SIG-M5 (cell line): ENCODE measurements around the gene SPATC1L.
"Not testable (repeated sequence)": the region's sequence is repeated elsewhere in the genome, so short reads cannot be mapped to it uniquely, and the experiment has no call there.

Experiments used
- DNase-seq: peaks from one replicate; lab custom pipeline; 2025; lab: John Stamatoyannopoulos, UW

SPATC1L gene

DNA sequence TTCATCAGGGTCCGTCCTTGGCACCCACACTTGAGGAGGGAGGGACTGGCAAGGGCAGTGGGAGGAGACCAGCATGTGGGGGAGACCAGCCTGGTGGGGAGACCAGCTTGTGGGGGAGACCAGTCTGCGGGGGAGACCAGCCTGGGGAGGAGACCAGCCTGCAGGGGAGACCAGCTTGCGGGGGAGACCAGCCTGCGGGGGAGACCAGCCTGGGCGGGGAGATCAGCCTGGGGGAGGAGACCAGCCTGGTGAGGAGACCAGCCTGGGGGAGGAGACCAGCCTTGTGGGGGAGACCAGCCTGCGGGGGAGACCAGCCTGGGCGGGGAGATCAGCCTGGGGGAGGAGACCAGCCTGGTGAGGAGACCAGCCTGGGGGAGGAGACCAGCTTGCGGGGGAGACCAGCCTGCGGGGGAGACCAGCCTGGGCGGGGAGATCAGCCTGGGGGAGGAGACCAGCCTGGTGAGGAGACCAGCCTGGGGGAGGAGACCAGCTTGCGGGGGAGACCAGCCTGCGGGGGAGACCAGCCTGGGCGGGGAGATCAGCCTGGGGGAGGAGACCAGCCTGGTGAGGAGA lies 836 bp downstream of the SPATC1L start:
- not testable (repeated sequence) for DNase-seq

DNA sequence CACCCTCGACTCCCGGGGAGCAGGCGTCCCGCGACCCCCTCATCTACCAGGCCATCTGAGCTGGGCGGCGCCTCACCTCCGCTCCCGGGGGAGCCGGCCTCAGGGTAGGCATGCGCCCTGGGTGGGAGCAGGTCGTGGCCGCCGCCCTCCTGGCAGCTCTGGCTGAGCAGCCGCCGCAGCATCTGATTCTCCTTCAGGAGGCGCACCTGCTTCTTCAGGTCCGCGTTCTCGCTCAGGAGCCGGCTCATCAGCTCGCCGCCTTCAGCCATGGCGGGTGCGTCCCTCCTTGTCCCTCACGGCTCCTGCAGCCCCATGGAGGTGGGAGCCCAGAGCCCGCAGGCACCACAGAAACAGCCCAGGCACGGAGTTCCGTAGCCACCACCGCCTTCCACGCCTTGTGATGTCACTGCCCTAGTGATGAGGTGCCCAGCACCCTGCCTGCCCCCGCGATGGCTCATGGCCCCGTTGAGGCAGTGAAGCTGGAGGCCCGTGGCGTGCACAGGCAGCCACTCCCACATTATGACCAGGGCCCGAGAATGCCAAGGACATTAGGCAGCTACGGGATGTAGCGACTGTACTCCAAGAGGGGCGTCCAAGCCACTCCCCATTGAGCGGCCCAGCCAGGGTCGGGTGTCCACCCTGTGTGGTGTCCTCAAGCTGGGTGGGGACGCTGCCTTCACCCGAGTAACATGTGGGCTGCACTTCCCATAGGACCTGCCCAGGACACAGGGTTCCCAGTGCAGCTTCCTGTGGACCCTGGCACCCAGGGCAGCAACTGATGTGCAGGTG lies 1.5 kb downstream of the SPATC1L start:
- DNase-seq, result no peak

DNA sequence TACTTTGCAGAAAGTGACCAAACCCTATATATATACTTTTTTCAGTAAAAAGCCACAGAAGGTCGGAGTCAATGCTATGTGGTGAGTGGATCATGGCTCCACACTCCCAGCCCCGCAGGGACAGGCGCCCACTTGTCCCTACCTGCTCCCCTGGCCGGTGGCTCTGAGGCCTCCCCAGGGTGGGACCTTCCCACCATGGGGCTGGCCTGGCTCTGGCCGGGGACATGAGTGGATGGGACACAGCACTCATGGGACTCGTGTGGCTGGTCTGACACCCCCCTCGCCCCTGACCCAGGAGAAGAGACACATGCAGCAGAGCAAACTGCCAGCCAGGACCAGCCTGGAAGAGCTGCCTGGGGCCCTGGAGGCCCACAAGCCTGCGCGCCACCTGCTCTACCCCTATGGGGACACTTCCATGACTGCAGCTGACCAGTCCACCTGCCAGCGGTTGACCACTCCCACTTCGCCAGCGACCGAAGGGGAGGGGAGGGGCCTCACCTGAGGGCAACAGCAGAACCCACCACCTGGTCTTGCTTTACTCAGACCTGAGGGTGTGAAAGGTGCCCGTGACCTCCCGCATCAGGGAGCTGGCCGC lies 2.2 kb downstream of the SPATC1L start:
- DNase-seq, result no peak

DNA sequence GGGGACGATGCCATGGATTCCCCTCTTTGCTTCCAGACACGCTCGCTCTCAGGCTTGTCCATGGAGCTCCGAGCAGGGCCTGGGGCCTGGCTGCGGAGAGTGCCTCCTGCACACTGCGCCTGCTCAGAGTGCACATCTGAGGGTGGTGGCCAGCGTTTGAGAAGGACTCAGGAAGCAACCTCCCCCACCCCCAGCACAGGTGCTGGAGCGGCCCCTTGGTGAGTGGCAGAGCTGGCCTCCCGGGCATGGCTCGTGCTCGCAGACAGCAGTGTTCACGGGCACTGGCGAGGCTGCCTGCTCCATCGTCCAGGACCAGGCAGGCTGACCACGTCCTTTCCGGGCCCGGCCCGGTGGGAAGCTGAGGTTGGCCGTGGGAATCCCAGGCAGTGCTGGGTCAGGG lies 2.8 kb downstream of the SPATC1L start:
- DNase-seq, result no peak

DNA sequence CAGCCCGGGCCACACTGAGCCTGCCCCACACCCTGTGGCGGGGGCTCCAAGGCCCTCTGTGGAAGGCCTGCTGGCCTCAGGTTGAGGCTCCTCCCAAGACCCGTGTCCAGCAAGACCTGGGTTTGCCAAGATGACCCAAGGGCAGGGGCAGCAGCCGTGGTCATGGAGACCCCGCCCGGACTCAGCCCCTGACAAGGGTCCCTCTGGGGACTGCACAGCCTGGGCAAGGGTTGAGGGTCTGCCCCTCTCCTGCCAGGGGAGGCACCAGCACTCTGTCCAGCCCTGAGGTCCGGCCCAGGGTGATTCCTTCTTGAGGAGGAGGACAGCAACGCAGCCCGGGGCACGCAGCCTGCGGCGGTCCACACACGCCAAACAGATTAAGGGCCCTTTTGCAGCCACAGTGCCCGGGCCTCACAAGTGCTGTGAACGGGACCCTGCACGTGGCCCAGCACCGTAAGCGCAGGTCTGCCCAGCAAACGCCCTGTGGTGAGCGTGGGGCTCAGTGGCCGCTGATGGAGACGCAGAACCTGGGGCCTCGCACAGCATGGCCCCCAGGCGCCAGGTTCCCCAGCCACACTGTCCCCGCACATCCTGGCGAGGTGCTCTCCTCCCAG lies 3.4 kb downstream of the SPATC1L start:
- DNase-seq, result no peak

DNA sequence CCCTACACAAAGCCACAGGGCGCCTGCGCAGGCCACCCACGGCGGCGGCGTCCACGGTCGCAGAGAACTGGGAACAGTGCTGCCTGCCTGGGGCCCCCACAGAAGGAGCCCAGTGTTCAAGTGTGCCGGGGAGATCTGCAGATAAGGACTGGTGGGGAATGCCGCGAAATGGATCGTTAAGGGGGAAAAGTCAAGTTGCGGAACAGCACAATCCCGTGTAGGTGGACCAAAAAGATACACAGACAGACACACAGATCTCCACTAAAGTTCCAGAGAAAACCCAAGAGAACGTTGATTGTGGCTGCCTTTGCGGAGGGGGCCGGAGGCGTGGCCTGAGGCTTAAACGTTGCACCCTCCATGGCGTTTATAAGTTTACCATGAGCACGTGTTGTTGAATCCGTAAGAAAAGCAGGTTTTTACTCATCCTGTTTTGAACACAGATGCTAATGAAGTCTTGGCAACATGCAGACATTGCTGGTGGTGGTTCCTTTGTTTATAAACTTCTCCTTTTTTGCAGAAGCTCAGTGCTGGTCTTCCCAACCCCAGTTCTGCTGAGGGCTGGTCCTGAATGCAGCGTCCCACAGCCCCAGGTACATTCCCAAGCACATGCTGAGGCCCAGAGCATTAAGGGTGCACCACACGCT lies 4.1 kb downstream of the SPATC1L start:
- DNase-seq, result no peak

DNA sequence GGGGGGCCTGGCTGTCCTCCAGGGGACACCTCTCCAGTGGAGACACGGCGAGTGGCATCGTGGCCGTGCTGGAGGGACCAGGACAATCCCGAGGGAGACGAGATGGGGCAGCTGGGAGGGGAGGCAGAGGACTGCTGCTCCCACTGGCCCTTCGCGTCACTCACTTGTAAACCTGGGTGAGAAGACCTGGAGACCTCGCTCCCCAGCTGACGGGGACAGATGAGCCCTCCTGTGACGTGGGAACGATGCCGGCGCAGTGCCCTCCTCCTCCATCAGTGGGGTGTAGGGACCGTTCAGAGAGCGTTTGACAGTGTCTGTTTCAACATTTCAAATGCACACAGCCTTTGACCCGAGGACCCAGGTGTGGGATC lies 4.6 kb downstream of the SPATC1L start:
- no peak for DNase-seq

DNA sequence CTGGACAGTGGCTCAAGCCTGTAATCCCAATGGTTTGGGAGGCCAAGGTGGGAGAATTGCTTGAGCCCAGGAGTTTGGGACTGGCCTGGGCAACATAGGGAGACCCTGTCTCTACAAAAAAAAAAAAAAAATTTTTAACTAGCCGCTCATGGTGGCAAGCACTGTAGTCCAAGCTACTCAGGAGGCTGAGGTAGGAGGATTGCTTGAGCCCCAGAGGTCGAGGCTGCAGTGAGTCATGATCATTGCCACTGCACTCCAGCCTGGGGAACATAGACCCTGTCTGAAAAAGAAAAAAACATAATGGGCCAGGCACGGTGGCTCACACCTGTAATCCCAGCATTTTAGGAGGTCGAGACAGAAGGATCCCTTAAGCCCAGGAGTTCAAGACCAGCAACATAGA lies 5.3 kb downstream of the SPATC1L start:
- no peak for DNase-seq

DNA sequence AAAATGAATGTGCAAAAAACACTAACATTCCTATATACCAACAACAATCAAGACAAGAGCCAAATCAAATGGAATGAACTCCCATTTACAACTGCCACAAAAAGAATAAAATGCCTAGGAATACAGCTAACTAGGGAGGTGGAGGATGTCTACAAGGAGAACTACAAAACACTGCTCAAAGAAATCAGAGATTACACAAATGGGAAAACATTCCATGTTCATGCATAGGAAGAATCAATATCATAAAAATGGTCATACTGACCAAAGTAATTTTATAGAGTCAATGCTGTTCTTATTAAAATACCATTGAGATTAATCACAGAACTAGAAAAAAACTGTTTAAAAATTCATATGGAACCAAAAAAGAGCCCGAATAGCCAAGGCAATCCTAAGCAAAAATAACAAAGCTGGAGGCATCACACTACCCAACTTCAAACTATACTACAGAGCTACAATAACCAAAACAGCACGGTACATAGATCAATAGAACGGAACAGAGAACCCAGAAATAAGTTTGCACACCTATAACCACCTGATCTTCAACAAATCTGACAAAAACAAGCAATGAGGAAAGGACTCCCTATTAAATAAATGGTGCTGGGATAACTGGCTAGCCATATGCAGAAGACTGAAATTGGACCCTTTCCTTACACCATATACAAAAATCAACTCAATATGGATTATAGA lies 7.7 kb downstream of the SPATC1L start:
- not testable (repeated sequence) for DNase-seq

DNA sequence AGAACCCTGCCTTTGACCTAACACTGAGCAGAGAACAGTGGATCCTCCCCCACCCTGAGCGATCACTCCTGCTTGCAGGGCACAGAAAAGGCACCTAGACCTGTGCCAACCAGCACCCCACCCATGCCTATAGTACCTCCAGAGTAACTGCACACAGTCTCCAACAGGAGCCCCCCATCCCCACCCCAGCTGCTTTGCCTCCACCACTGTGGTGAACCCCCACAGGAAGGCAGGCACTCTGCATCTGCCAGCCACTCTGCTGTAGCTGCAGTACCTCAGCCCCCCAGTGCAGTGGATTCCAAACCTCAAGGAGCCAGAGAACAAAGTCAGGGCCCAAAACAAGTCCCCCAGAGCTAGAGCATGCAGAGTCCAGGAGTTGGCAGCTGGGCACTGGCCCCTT lies 10.7 kb downstream of the SPATC1L start:
- DNase-seq, result no peak

DNA sequence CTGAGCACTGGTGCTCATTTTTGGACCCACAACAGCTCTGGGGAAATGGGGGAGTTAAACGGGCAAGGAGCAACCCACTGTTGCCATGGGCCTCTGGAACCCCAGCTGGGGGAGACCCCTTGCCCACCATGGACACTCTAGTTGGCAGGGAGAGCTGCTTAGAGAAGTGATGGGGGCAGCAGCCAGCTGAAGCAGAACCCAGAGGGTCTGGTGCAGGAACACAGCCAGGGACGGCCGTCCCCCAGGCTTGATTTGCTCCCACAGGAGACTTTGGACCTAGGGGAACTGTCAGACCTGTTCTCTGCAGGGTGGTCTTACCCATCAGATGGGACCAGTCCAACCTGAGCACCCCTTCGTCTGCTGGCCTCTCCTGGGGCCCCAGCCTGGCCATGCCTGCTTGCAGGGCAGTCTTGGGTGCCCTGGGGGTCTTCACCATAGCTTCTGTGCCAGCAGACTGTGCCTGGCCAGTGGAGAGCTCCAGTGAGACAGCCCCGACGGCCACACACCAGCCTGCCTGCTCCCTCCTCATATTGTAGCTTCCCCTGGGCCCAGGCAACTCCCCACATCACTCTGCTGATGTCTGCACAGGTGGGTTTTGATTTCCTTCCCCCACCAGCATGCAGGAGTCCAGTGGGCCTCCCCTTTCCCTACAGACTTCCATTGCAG lies 11.3 kb downstream of the SPATC1L start:
- DNase-seq, result no peak

DNA sequence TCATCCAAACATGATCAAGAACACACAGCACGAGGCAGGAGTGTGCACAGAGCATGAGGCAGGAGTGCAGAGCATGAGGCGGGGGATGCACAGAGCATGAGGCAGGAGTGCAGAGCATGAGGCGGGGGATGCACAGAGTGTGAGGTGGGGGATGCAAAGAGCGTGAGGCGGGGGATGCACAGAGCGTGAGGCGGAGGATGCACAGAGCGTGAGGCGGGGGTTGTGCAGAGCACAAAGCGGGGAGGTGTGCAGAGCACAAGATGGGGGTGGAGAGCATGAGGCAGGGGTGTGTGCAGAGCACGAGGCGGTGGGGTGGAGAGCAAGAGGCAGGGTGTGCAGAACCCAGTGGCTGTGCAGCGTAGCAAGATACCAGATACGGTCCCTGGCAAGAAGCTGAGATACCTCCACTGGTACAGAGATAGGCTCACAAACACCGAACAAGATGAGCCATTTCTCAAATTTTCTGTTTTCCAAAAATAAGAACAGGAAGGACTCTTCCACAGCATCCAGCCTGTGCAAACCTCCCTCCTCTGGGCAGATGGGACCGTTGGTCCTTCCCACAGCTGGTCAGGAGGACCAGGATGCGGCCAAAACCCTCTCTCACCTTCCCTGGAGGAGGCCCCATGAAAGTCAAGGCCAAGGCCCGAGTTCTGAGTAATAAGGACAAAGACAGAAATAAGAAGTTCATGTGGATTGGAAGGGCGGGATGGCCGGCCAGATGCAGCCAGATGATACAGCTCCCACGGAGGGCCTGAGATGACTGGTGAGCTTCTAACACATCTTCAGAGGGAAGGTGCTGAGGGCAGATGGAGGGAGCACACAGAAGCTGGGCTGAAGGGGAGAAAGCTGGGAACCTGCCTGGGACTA lies 12.0 kb downstream of the SPATC1L start:
- DNase-seq, result no peak

DNA sequence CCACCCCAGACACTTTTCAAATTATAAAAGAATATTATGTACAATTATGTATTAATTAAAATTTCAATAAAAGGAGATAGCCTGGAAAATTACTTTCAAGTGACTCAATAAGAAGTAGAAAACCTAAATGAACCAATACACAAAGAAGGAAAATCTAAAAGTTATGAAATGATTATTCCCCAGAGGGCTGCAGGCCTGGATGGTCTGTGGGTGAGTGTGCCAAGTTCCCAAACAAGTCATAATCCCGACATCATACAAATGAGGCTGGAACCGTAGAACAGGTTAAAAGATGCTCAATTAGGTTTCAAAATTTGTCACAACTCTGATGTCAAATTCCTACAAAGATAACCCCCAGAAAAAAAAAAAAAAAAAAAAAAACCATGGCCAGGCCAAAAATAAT lies 12.7 kb downstream of the SPATC1L start:
- DNase-seq, result no peak

DNA sequence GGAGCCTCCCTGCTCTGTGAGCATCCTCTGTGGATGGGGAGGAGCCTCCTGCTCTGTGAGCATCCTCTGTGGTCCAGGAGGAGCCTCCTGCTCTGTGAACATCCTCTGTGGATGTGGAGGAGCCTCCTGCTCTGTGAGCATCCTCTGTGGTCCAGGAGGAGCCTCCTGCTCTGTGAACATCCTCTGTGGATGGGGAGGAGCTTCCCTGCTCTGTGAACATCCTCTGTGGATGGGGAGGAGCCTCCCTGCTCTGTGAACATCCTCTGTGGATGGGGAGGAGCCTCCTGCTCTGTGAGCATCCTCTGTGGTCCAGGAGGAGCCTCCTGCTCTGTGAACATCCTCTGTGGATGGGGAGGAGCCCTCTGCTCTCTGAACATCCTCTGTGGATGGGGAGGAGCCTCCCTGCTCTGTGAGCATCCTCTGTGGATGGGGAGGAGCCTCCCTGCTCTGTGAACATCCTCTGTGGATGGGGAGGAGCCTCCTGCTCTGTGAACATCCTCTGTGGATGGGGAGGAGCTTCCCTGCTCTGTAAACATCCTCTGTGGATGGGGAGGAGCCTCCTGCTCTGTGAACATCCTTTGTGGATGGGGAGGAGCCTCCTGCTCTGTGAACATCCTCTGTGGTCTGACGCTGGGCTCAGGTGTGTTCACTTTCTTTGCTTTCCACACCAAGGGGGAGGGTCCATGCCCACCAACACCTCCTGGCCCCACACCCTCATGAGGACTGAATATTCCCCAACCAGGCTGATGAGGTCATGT lies 13.6 kb downstream of the SPATC1L start:
- DNase-seq, result not testable (repeated sequence)

DNA sequence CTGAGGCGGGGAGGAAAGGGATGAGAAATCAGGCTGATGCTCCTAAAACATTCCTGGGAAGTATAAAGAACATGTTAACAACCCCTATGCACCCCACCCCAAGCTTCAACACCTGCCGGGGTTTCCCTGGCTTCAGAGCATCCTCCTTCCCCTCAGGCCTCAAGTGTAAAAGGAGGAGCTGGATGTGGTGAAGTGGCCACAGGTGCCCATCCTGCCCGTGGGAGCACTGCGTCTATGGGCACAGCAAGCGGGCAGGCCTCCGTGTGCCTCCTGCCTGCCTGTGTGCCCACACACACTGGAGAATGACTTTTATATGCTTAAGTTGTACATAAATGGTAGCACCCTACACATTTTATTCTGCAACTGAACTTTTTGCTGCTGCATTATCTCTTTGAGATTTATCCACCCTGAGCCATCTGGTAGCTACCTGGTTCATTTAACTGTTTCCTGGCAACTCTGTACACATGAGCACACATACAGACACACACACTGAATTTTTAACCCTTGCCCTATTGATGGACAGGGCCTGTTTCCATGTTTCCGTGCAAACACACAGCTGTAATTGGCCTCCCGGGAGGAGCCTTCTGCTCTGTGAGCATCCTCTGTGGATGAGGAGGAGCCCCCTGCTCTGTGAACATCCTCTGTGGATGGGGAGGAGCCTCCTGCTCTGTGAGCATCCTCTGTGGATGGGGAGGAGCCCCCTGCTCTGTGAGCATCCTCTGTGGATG lies 15.4 kb downstream of the SPATC1L start:
- no peak for DNase-seq

DNA sequence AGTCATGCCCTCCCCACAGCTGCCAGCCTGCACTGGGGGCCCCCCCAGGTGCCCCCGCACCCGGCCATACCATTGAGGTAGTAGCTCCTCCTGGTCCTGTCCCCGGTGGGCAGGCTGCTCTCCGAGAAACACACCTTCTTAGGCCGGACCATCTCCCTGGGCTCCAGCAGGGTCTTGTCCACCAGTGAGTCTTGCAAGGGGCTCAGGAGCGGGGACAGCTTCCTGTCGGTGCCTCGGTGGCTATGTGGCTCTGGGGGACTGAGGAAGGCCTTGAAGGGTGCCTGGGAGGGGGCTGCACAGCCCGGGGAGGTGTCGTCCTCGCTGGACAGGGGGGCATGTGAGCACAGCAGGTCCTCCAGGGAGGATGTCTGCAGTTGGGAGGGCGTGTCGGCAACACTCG lies 16.0 kb downstream of the SPATC1L start:
- no peak for DNase-seq

DNA sequence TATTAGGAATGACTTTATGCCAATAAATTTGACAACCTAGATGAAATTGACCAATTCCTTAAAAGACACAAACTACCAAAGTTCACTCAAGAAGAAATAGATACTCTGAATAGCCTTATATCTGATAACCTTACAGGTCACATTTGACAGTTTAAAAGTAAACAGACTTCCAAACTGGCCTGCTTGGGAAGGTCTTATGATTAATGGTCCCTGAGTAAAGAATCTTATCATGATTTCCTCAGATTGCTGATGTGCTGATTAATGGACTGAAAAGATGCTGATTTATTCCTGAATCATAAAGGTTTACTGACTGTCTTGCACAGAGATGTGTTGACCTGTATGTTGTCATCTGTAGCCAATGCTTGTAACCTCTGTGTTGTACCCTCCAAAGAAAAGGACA lies 19.2 kb downstream of the SPATC1L start:
- DNase-seq, result no peak

DNA sequence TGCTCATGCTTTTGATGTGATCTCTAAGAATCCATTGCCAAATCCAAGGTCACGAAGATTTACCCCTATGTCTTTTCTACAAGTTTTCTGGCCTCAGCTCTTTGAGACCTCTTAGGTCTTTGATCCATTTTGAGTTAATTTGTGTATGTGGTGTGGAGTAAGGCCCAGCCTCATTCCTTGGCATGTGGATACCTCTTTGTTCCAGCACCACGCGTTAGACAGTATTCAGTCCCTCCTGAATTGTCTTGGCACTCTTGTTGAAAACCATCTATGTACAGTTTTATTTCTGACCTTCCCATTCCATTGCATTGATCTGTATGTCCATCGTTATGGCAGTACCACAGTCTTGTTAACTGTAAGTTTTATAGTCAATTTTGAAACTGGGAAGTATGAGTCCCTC lies 20.9 kb downstream of the SPATC1L start:
- no peak for DNase-seq
